NCI-H82 (cell line): ENCODE data around the gene ARMC5.
"Not testable (repeated sequence)": the region's sequence is repeated elsewhere in the genome, so short reads cannot be mapped to it uniquely, and the experiment has no call there.

ENCODE experiments used
- DNase-seq: peaks from one replicate; lab custom pipeline; 2025; lab: John Stamatoyannopoulos, UW

The ARMC5 gene

DNA sequence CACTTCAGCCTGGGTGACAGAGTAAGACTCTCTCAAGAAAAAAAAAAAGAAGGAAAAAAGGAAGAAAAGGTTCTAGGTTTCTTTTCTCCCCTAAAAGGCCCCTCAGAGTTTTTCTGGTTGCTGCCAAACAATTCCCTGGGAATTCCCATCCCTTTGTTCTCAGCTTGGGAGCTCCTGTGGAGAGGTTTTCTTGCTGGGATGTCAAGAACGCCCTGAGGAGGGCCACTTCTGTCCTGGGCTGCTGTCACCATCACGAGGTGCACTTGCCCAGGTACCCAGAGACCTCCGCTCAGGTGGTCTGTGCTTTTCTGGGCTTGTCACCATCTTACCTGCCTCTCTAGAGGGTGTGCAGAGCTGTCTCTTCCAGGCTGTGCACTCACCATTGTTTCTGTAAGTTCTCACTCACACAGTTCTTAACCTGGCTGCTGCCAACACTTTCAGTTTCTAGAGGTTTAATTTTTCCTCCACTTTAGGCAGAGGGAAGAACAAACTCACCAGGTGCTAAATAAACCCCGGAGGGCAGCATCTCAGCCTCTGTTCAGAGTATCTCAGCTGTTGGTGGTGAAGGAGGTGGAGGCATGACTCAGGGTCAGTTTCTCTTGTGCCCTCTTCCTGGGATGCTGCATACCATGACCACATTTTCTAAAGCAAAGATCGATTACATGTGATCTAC, 28.8 kb upstream of the ARMC5 start:
- no peak for DNase-seq

DNA sequence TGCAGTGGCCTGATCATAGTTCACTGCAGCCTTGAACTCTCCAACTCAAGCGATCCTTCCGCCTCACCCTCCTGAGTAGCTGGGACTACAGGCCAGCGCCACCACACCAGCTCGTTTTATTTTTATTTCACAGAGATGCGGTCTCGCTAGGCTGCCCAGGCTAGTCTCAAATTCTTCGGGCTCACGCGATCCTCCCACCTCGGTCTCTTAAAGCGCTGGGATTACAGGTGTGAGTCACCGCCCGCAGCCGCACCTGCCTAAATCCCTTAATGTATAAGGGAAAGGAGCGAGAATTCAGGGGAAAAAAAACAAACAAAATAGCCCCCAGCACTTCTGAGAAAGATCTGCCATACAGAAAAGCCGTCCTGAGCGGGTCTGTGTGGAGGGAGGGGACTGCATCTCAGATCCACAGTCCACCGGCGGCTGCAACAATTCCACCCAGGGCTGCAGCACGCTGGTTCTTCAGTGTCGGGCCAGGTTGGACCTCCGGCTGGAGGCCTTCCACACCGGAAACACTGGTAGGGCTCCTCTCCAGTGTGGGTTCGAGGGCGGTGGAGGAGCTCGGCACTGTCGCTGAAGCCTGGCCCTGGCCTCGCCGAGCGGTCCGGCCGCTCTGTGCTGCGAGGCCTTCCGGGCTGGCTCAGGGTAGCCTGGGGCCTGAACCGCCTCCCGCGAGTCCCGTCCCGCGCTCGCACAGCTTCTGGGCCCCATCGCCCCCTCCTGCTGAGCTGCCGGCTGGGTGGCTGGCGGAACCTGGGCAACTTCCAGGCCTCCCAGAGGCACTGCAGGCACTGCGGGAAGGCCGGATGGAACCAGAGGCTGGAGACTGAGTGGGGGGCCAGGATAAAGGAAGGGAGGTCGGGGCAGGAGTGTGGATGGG, 23.7 kb upstream of the ARMC5 start:
- no peak for DNase-seq

DNA sequence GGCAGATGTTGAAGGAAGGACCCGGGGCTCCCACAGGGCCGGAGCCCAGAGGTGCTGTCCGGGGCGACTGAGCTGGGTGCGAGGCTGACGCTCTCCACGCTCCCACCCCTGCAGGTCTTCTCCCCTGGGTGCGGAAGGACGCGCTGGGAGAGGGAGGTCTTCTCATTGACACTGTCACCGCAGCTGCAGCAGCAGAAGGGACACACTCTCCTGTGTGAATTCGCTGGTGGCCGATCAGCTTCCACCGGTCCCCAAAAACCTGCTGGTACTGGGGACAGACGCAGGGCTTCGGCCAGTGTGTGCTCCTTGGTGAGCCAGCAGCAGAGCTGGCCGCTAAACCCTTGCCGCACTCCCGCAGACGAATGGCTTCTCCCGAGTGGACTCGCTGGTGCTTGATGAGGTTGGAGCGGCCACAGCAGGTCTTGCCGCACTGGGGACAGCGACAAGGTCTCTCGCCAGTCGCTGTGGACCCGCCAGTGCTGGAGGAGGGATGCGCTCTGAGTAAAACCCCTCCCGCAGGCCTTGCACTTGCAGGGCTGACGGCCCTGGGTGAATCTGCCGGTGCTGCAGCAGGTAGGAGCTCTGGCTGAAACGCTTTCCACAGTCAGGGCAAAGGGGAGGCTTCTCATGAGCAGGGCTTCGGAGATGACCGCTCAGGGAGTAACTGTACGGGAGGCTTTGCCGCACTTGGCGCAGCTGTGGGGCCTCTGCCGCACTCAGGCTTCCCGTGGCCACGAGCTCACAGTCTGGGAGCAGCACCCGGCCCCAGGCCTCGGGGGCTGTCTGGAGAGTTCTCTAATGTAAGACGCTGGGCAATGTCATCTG, 22.9 kb upstream of the ARMC5 start:
- no peak for DNase-seq

DNA sequence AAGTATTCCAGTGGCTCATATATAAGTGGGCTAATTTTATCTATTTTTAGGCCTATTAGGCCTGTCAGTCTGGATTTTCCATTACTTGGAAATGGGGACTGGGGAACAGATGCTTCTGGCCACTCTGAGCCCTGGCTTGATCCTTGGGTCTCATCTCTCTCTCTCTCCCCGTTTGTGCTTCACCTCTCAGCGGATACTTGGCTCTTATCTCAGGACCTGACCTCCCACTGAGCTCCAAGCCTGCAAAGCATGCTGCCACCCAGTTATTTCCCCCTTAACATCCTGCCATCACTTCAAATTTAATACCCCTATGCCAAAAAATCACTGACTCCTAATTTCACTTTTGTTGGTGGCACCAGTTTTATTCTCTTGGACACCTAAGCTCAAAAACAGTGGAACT, 20.9 kb upstream of the ARMC5 start:
- DNase-seq = peak; percentile 24

DNA sequence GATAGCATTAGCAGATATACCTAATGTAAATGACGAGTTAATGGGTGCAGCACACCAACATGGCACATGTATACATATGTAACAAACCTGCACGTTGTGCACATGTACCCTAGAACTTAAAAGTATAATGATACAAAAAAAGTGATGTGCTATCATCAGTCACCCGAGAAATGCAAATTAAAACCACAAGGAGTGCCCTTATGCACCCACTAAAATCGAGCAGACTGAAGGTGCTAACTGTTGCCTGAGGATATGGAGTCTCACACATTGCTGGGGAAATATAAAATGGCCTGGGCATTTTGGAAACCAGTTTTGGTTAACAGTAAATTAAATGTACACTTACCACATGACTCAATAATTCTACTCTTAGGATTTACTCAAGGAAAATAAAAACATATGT, 20.3 kb upstream of the ARMC5 start:
- not testable (repeated sequence) for DNase-seq

- no peak for DNase-seq
These were observed 19.8 kb upstream of the ARMC5 start for GRCh38 chr16:31439519-31439918.

DNA sequence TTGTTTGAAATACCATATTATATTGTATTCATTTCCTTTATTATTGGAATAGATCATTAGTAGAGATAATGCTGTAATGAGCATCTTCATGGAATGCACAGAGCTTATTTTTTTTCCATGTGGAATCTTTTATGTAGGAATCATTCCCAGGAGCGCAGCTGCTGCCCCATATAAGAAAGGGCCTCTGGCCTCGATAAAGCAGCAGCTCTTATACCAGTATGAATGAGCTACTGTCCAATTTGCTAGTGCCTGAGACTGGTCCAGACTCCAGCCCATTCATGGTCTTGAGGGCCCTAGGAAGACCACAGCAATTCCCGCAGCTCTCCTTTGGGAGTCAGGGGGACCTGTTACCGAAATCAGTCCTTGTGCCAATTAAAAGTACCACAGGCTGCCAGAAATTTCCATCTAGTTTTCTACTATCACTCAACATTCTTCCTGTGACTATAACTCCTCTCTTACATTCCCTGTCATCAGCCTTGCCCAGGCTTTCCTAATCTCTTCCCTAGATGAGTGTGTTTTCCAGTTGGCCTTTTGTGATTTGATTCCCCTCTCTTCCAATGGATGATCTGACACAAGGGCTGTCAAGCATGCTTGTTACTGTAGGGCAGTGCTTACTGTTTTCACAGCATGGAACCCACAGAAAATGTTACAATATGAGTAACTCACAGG, 18.7 kb upstream of the ARMC5 start:
- DNase-seq = no peak

- no peak for DNase-seq
These were observed 17.3 kb upstream of the ARMC5 start for GRCh38 chr16:31441956-31442355.

GRCh38 chr16:31445931-31446330, 13.4 kb upstream of the ARMC5 start:
- DNase-seq = not testable (repeated sequence)

DNA sequence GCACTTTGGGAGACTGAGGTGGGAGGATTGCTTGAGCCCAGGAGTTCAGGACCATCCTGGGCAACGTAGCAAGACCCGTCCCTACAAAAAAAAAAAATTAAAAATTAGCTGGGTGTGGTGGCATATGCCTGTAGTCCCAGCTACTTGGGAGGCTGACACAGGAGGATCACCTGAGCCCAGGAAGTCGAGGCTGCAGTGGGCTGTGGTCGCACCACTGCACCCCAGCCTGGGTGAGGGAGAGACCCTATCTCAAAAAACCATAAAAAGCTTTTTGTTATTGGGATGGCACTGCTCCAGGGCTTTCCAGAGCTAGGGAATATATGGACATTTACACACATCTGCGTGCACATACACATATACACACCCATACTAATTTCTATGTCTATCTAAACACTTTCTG, 8.1 kb upstream of the ARMC5 start:
- DNase-seq = no peak

GRCh38 chr16:31451681-31452351, 7.5 kb upstream of the ARMC5 start:
- DNase-seq = peak; percentile 89

- no peak for DNase-seq
These were observed 6.6 kb upstream of the ARMC5 start for GRCh38 chr16:31452631-31453106.

- DNase-seq = no peak
These were observed 5.8 kb upstream of the ARMC5 start for GRCh38 chr16:31453255-31454204.

GRCh38 chr16:31455601-31456314, 3.5 kb upstream of the ARMC5 start:
- DNase-seq = peak; percentile 49

DNA sequence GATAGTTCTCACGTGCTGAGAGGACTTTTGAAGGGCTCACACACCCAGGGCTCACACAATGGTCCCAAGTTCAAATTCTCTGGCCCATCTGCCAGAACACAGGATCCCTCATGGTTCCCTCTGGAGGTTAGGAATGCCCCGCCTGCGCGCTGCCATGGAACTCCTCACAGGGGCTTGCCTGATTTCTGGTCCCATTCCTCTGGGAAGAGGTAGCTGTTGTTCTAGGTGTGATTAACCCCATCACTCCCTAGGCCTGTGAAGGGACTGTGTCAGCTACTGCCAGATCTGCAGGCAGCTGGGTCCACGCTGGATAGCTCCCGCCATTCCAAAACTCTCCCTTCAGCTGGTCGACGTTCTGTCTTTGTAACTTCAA, 2.3 kb upstream of the ARMC5 start:
- DNase-seq = no peak

GRCh38 chr16:31458073-31458843, 1.0 kb upstream of the ARMC5 start:
- peak; percentile 66 for DNase-seq

DNA sequence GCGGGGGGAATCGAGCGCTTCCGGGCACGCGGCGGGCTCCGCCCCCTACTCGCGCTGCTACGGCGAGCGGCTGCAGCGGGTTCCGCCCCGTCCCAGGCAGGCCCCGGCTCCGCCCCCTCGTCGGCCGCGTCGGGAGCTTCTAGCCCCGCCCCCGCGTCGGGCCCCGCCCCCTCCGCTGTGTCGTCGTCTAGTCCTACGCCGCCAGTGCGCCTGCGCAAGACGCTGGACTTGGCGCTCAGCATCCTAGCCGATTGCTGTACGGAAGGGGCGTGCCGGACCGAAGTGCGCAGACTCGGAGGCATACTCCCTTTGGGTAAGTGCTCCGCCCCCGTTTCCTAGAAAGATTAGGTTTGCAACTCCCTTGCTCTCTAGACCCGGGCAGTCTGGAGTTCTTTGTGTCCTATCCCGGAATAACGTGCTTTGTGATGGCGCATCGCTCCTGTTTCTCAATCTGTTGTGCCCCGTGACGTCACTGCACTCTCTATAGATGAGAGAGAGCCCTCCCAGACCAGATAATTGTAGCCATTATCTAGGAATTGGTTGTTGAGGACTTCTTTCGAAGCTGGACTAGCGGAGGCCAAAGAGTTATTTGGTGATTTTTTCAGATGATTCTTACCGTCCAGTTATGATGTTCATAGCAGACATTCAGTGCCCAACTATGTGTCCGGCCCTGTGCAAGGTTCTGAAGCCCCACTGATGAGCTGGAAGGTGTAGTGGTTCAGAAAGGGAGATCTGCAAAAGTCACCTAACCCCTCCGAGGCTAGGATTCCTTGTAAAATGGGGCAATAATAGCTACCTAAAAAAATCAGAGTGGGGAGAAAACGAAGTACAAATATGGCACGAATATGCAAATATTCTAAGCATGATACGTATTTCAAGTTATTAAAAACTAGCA, 633 bp downstream of the ARMC5 start:
- peak; percentile 99 for DNase-seq

- DNase-seq = peak; percentile 47
These were observed 1.3 kb downstream of the ARMC5 start for GRCh38 chr16:31460582-31461002.
